SK-N-SH treated with all-trans-retinoic acid at 6 μM for 48 hours (cell line): ENCODE measurements around the gene AFDN.

ENCODE experiments used
- ATAC-seq: fragments of 200-7000 bp; cut with Tn5 transposase; 3 replicates; pipeline ENCODE4 v1.9.1; 2020; ENCODE audit warnings: mild to moderate bottlenecking, moderate library complexity
- ARNTL ChIP-seq: fragments of 450-650 bp; formaldehyde crosslinking; IDR thresholded peaks from 2 replicates; pipeline ENCODE4 v1.5.0; 2020; ENCODE audit warnings: low read depth, mild to moderate bottlenecking, moderate library complexity, borderline replicate concordance
- BACH2 ChIP-seq: fragments of 250-450 bp; sonication (Bioruptor Pico); IDR thresholded peaks from 2 replicates; pipeline ENCODE4 v1.9.0; 2021; ENCODE audit warnings: mild to moderate bottlenecking, borderline replicate concordance
- CSRNP3 ChIP-seq: fragments of 250-450 bp; sonication (Bioruptor Pico); IDR thresholded peaks from 2 replicates; pipeline ENCODE4 v1.5.1; 2021; ENCODE audit warnings: mild to moderate bottlenecking, moderate library complexity
- GLIS3 ChIP-seq: fragments of 250-450 bp; sonication (Bioruptor Pico); IDR thresholded peaks from 2 replicates; pipeline ENCODE4 v1.5.0; 2020; ENCODE audit warnings: mild to moderate bottlenecking, moderate library complexity
- ISL1 ChIP-seq: fragments of 250-450 bp; sonication (Bioruptor Pico); IDR thresholded peaks from 2 replicates; pipeline ENCODE4 v2.1.2; 2022; ENCODE audit warnings: mild to moderate bottlenecking, moderate library complexity
- OSR1 ChIP-seq: fragments of 250-450 bp; sonication (Bioruptor Pico); IDR thresholded peaks from 2 replicates; pipeline ENCODE4 v1.8.0; 2022; ENCODE audit warnings: moderate library complexity, mild to moderate bottlenecking, inconsistent platforms
- PATZ1 ChIP-seq: fragments of 250-450 bp; sonication (Bioruptor Pico); IDR thresholded peaks from 2 replicates; pipeline ENCODE4 v1.8.0; 2020; ENCODE audit warnings: mild to moderate bottlenecking, moderate library complexity, borderline replicate concordance
- POU6F1 ChIP-seq: fragments of 250-450 bp; sonication (Bioruptor Pico); IDR thresholded peaks from 2 replicates; pipeline ENCODE4 v1.8.0; 2021; ENCODE audit warnings: low read depth, mild to moderate bottlenecking, moderate library complexity, borderline replicate concordance
- PPARA ChIP-seq: fragments of 250-450 bp; sonication (Bioruptor Pico); IDR thresholded peaks from 2 replicates; pipeline ENCODE4 v1.5.0; 2020; ENCODE audit warnings: mild to moderate bottlenecking, borderline replicate concordance
- RARB ChIP-seq: fragments of 250-450 bp; sonication (Bioruptor Pico); IDR thresholded peaks from 2 replicates; pipeline ENCODE4 v1.8.0; 2021; ENCODE audit warnings: mild to moderate bottlenecking, moderate library complexity
- TCF4 ChIP-seq: fragments of 250-450 bp; sonication (Bioruptor Pico); IDR thresholded peaks from 2 replicates; pipeline ENCODE4 v1.8.0; 2021; ENCODE audit warnings: mild to moderate bottlenecking, moderate library complexity, borderline replicate concordance
- TOX ChIP-seq: fragments of 250-450 bp; sonication (Bioruptor Pico); IDR thresholded peaks from 2 replicates; pipeline ENCODE4 v1.8.0; 2021; ENCODE audit warnings: mild to moderate bottlenecking, moderate library complexity, borderline replicate concordance
- TSHZ2 ChIP-seq: fragments of 250-450 bp; sonication (Bioruptor Pico); IDR thresholded peaks from 2 replicates; pipeline ENCODE4 v1.5.0; 2020; ENCODE audit warnings: mild to moderate bottlenecking, moderate library complexity
- ZC3H10 ChIP-seq: fragments of 250-450 bp; sonication (Bioruptor Pico); IDR thresholded peaks from 2 replicates; pipeline ENCODE4 v1.5.1; 2021; ENCODE audit warnings: mild to moderate bottlenecking, moderate library complexity
- ZFP30 ChIP-seq: fragments of 450-650 bp; formaldehyde crosslinking; IDR thresholded peaks from 2 replicates; pipeline ENCODE4 v1.5.0; 2022; ENCODE audit warnings: mild to moderate bottlenecking, moderate library complexity
- ZNF565 ChIP-seq: fragments of 450-650 bp; formaldehyde crosslinking; conservative IDR thresholded peaks from 2 replicates; pipeline ENCODE4 v1.5.0; 2020; ENCODE audit warnings: low read depth, mild to moderate bottlenecking, moderate library complexity
- ZNF70 ChIP-seq: fragments of 450-650 bp; formaldehyde crosslinking; IDR thresholded peaks from 2 replicates; pipeline ENCODE4 v1.5.0; 2020; ENCODE audit warnings: mild to moderate bottlenecking, moderate library complexity
- ZNF8 ChIP-seq: fragments of 450-650 bp; formaldehyde crosslinking; IDR thresholded peaks from 2 replicates; pipeline ENCODE4 v1.5.0; 2020; ENCODE audit warnings: mild to moderate bottlenecking, moderate library complexity

The AFDN gene

GRCh38 chr6:167855825-167856425, 29.2 kb downstream of the AFDN start:
- peak; percentile 83 for ATAC-seq
- peak; percentile 7; the same call in 1 of the 2 replicates for TF ChIP-seq TOX (CRISPR knock-in tag)
- no peak for TF ChIP-seq ARNTL (CRISPR knock-in tag)

GRCh38 chr6:167856474-167856873, 29.8 kb downstream of the AFDN start:
- ATAC-seq, result 0 out of 3 replicates have a peak, but pooled peaks have one; percentile 5

GRCh38 chr6:167856999-167857660, 30.4 kb downstream of the AFDN start:
- peak; percentile 49; the same call in 1 of the 2 replicates for TF ChIP-seq ZFP30 (CRISPR knock-in tag)
- TF ChIP-seq ISL1 (CRISPR knock-in tag), result peak; percentile 63
- TF ChIP-seq ZC3H10, result peak; percentile 71; the same call in 1 of the 2 replicates
- TF ChIP-seq POU6F1 (CRISPR knock-in tag), result peak; percentile 34; the same call in 1 of the 2 replicates
- TF ChIP-seq TOX (CRISPR knock-in tag), result peak; percentile 53
- no peak for TF ChIP-seq TCF4 (CRISPR knock-in tag)
- TF ChIP-seq ZNF8, result no peak
- TF ChIP-seq CSRNP3 (CRISPR knock-in tag), result no peak
- TF ChIP-seq OSR1 (CRISPR knock-in tag), result no peak
- no peak for TF ChIP-seq PATZ1 (CRISPR knock-in tag)
- peak; percentile 82 for ATAC-seq

More at GRCh38 chr6:167856474-167856873, 29.8 kb downstream of the AFDN start:
- TF ChIP-seq BACH2 (CRISPR knock-in tag) (no peak), ZC3H10 (no peak), CSRNP3 (CRISPR knock-in tag) (no peak), ZFP30 (CRISPR knock-in tag) (no peak), ZNF565 (CRISPR knock-in tag) (no peak), PPARA (CRISPR knock-in tag) (no peak), RARB (CRISPR knock-in tag) (no peak), POU6F1 (CRISPR knock-in tag) (no peak), TOX (CRISPR knock-in tag) (no peak), ZNF8 (no peak), ZNF70 (CRISPR knock-in tag) (no peak), GLIS3 (CRISPR knock-in tag) (no peak), ARNTL (CRISPR knock-in tag) (no peak), TSHZ2 (CRISPR knock-in tag) (no peak)
